ENCODE results near the gene RAD51D.
"Not testable (repeated sequence)": the region's sequence is repeated elsewhere in the genome, so short reads cannot be mapped to it uniquely, and the experiment has no call there.

Gene RAD51D

DNA sequence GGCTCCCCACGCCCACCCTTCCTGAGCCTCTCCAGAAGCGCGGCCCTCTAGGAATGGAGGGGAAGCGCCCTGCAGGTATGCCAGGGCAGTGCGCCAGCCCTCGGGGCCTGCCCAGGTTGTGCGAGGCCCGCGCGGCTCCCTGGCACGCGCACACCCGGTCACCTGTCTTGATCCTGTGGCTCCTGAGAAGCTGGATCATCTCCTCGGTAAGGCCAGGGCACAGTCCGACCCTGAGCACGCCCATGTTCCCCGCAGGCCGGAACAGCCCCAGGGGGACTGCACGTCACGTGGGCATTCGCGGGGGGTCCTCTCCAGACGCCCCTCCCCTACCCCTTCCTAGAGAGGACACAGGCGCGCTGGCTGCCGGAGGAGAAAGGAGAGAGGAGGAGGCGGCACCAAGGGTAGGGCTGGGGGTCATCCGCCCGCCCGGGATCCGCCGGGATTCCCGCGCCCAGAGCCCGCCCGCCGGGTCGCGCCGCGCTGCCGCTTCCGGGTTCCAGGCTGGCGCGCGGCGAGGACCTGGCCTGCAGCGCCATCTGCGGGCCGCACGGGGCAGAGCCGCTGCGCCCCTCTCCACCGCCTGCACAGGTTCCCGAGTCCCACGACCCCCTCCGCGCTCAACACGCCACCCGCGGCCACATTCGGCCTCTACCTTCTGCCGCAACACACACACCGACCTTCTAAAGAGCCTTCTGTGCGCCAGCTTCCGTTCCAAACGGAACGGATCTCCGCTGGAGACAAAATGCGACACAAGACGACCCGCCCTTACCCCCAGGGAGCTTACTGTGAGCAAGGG is at the start of gene RAD51D:
Gene RAD51D (minus strand): TSS at position 491 of the 796 bp plus-strand sequence. CDS start 247 bp downstream, at position 244.
- peak; percentile 92 for DNase-seq

DNA sequence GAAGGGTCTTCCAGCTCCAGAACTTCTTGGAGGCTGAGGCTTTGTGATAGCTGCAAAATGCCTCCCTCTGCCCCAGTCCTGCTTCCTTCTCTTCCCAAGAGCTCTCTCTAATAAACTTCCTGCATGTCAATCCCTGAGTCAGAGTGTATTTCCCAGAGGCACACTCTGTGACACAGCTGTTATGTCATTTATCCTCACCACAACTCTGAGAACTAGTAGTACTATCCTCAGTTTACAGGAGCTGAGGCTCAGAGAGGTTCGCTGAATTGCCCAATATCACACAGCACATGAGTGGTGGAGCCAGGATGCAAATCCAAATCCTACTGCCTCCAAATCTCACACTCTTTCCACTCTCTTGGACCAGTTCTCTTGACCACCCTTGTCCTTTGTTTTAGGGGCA is 48.0 kb upstream of the RAD51D start:
- no peak for DNase-seq

DNA sequence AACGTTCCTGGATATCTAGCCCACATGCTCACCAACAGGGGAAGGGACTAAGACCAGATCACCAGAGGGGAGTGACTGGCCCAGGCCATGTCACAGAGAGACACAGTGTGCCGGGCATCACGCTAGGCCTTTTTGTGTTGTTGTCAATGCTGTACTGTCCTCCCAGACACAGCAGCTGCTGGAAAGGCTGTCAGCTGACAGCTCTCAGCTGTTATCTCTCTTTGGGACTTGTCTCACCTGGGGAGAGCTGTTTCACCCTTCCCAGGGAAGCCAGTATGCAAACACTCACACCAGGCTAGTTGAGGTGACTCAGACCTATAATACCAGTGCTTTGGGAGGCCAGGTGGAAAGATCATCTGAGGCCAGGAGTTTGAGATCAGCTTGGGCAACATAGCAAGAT is 47.4 kb upstream of the RAD51D start:
- no peak for DNase-seq

DNA sequence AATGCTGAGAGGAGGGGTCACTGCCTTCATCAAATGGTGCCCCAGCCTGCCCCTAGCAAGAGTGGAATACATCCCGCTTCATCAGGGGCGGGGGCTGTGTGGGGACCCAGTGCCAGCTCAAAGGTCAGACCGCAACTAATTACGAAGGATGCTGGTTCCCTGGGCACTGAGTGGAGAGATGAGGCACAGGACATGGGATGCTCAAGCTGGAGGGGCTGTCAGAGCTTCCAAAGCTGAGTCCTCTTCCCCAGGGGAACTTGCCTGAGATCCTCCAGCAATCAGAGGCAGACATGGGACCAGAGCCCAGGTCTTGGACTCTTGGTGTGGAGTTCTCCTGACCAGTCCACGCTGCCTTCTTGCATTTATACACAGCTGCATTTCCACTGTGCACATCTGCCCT is 46.9 kb upstream of the RAD51D start:
- DNase-seq: no peak

DNA sequence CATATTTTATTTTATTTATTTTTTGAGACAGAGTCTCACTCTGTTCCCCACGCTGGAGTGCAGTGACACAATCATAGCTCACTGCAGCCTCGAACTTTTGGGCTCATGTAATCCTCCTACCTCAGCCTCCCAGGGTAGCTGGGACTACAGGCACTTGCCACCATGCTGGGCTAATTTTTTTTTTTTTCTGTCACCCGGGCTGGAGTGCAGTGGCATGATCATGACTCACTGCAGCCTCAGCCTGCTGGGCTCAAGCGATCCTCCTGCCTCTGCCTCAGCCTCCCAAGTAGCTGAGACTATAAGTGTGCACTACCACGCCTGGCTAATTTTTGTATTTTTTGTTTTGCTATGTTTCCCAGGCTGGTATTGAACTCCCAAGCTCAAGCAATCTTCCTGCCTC is 45.1 kb upstream of the RAD51D start:
- DNase-seq: no peak

DNA sequence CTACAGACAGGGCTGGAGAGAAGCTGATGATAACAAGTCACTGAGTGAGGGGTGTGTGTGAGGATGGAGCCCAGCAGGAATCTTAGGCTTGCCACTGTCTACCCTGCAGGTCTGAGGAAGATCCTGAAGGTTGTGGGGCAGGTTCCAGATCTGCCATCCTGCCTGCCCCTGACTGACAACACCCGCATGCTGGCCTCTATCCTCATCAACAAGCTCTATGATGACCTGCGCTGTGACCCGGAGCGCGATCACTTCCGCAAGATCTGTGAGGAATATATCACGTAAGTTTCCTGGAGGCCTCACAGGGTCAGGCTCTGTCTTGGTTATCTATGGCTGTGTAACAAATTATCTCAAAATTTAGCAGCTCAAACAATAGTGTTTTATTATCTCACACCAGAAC is 44.2 kb upstream of the RAD51D start:
- no peak for DNase-seq

DNA sequence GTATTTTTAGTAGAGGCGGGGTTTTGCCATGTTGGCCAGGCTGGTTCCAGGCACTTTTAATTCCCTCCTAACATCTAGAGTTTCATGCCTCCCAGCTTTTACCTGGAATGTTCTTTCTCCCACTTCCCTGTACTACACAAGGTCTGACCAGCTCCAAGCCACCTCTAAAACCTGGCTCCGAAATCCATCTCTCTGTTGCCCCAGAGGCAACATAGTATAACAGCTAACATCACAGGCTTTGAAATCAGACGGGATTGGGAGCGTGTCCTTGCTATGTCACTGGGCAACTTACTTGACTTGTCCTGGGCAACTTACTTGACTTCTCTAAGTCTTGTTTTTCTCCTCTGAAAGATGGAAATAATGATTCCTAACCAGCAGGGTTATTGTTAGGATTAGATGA is 43.1 kb upstream of the RAD51D start:
- no peak for DNase-seq

DNA sequence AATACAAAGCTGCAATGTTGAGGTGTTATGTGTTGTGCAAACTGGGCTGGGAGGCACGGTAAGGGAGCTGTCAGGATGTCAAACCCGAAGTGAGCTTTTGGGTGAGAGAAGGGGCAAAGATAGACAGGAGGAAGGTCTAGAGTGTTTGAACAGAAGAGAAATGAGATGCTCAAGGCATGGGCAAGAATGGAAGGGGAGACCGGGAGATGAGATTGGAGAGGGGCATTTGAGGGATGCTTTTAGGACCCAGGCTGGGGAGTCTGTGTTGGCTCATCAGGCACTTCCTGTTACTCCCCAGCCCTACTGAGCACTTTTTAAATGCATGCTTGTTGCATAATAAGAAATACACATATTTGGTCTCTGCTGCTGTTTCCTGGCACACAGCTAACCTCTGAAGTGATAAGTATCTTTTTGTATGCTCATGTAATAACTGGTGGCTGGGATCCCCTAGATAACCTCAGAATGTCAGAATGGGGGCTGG is 41.7 kb upstream of the RAD51D start:
- DNase-seq: peak; percentile 61

DNA sequence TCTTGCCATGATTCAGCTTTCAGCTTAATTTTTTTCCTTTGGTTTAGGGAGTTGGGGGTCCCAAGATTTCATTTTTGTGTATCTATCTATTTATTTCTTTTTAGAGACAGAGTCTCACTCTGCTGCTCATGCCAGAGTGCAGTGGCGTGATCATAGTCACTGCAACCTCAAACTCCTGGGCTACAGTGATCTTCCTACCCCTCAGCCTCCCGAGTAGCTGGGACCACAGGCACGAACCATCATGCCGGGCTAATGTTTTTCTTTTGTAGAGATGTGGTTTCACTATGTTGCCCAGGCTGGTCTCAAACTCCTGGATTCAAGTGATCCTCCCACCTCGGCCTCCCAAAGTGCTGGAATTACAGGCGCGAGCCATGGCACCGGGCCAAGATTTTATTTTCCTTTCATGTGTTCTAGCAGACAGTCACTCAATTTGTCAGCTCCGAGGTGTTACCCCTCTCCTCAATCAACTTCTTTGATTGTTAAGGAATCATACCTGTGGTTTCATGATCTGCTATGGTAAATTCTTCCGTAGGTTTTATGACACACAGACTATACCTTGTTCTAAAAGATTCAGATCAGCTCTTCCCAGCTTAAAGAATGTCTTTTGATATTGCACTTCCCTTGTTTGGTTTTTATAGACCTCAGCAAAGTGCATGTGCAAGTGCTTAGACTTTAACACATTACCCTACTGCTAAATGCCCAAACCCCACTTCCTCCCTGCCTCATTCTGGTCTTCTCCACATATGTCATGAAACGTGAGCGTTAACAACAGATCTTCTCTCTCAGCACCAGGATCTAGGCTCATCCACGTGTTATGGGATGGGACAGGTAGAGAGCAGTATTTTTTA is 40.9 kb upstream of the RAD51D start:
- peak; percentile 68 for DNase-seq

DNA sequence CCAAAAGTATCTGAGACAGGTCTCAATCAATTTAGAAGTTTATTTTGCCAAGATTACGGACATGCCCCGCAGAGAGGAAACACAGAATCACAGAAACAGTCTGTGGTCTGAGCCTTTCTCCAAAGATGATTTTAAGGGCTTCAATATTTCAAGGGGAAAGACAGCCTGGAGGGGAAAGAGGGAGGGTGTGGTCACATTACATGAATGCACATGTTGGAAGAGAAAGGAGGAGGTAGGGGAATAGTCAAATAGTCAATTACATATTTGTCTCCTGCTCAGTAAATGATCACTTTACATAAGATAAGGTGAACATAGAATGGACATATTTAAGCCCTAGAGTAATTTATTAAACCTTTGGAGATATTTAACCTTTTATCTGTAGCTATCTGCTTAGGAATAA is 40.3 kb upstream of the RAD51D start:
- DNase-seq: peak; percentile 14

DNA sequence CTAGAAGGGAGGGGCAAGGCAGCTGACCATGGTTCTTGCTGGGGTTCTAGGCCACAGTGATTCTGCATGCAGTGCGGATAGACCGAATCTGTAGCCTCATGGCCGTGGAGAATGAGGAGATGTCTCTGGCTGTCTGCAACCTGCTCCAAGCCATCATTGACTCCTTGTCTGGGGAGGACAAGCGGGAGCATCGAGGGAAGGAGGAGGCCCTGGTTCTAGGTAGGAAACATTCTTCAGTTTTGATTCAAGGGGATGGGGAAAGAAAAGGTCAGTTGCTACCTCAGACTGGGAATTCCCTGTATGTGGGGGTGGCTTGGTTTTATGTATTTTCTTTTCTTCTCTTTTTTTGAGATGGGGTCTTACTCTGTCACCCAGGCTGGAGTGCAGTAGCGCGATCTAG is 35.6 kb upstream of the RAD51D start:
- no peak for DNase-seq

DNA sequence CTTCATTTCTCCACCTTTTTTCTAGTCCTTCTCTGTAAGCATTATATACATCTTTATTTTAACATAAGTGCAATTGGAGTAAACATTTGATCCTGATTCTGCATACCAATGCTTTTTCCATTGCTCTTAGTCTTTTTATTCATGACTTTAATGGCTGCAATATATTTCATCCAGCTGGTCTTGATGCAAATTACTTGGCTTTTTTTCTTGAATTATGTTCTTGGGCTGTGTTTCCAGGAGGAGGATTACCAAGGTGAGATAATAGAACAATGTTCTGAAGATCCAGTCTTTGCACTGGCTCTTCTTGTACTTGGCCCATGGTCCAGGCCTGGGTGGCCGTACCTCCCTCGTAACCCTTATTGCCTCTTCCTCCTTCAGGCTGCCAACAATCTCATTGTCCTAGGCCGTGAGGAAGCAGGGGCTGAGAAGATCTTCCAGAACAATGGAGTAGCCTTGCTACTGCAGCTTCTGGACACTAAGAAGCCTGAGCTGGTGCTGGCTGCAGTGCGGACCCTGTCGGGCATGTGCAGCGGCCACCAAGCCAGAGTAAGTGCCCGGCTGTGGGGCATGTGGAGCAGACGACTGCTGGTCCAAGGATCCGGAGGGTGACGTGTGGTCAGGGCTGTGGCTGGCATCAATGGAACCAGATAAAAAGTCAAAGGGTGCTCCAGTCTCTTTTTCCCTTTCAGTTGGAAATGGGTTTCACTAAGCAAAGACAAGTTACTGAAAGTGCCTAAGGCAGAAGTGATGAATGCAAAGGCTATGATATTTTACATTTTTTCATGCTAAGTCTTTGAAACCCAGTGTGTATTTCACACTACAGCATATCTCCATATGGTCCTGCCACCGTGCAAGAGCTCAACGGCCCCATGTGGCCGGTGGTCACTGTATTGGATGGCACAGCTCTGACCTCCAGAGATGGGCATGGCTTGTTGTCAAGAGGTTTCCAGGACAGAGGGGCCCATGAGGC is 34.8 kb upstream of the RAD51D start:
- DNase-seq: no peak

DNA sequence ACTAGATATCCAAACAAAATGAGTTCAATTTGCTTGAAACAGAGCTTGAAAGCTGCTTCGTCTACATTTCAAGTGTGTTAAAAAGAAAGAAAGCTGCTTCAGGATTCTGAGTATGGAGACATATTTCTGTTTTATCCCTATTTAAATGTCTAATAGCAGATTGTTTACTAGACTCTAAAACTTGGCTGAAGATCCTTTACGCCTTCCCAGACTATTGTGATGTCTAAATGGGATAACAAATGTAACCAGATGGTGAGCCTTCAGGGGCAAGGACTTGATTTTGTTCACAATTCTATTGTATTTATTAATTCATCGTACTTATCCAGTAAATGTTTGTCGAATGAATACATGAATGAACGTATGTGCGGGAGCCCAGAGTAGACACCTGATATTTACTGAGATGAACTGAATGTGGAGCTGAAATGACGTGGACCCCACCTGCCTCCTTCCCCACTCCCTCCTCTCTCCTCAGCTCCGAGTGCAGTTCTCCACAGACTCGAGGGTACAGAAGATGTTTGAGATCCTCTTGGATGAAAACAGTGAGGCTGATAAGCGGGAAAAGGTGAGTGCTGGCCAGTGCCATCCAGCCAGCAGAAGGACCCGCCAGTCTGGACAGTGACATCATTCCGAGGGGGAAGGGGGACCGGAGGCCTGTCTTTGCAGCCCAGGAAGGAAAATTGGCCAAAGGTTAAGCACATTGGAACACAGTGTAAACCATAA is 32.9 kb upstream of the RAD51D start:
- no peak for DNase-seq

DNA sequence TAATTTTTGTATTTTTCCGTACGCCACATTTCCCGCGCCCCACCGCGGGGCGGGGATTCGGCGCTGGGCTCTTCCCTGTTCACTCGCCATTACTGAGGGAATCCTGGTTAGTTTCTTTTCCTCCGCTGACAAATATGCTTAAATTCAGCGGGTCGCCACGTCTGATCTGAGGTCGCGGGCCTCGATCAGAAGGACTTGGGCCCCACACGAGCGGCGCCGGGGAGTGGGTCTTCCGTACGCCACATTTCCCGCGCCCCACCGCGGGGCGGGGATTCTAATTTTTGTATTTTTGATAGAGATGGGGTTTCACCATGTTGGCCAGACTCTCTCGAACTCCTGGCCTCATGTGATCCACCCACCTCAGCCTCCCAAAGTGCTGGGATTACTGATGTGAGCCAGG is 31.4 kb upstream of the RAD51D start:
- DNase-seq: not testable (repeated sequence)

DNA sequence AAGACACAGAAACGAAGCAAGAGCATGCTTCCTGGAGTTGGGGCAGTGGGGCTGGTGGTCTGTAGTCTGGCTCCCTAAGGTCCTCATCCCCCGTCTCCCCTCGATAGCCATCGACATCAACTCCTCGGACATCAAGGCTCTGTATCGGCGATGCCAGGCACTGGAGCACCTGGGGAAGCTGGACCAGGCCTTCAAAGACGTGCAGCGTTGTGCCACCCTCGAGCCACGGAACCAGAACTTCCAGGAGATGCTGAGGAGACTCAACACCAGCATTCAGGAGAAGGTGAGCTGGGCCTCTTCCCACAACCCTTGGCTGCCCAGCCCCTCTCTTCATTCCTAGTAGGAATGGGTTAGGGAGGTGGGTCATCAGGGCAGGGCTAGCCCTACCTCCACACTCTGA is 30.3 kb upstream of the RAD51D start:
- DNase-seq: no peak

DNA sequence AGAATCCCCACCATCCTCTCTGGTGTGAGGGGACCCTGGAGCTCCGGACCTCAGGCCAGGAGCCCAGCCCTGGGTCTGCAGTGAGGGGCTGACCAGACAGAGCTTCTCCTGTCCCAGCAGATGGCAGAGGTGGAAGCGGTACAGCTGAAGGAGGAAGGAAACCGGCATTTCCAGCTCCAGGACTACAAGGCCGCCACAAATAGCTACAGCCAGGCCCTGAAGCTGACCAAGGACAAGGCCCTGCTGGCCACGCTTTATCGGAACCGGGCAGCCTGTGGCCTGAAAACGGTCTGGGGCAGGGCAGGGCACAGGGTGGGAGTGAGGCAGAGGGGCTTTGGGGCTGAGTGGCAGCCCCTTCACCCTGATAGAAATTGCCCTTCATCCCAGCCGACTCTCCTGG is 28.5 kb upstream of the RAD51D start:
- DNase-seq: no peak

DNA sequence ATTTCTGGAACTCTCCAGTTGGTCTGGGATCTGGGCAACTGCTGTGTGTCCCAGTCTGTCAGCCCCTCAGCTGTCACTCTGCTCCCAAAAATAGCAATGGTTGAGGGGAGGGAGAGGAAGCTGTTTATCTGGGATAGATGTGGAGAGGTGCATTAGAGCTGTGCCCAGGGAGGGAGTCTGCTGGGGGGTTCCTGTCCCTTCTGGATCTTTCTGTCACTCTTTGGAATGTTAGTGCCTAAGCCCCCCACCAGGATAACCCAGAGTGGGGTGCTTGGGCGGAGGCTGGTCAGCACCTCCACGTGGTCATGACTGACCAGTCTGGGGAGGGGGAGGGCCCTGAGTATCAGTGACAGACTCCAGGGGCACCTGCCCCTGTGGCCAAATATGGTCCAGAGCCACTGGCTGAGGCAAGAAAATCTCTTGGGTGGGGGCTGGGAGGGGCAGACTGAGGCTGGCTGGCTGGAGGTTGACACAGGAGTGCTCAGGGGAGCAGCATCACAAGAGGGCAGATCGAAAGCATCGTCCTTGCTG is 27.8 kb upstream of the RAD51D start, which contains the start of gene UNC45B:
Gene UNC45B (plus strand): TSS at position 443 of the 531 bp plus-strand sequence. CDS start 447 bp downstream, outside the sequence.
- no peak for DNase-seq

DNA sequence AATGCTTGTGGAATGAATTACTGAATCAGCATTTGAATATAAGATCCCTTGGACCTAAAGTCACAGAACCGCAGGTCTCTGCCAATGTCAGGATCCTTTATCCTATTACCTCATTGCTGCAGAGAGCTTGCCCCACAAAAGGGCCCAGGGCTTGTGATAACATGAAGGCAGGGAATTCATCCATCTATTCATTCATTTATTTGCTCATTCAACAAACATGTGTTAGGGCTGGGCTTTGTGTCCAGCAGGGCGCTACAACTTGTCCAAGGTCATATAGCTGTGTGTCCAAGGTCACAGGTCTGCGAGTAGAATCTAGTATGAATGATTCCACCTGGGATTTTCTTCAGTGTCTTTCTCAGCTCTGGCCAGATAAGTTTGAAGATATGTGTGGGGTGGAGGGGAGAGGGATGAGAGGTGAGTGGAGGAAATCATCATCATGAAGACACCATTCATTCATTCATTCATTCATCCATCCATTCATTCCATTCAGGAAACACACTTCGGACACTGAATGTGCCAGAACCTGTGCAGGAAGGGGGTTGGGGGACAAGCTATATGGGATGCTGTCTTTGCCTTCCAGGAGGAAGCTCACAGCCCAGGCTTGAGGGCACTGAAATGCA is 26.7 kb upstream of the RAD51D start:
- no peak for DNase-seq

DNA sequence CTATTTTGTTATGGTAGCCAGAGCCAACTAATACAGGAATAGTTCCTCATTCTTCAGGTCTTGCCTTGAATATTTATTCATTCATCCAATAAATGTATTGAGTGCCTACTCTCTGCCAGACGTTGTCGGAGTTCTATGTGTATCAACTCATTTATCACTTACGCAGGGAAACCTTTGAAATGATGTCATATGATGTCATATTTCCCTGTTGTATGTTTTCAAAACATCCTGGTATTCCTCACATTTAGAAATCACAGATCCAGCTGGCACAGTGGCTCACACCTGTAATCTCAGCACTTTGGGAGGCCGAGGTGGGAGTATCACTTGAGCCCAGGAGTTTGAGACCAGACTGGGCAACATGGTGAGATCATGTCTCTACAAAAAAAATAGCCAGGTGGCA is 25.2 kb upstream of the RAD51D start:
- no peak for DNase-seq

DNA sequence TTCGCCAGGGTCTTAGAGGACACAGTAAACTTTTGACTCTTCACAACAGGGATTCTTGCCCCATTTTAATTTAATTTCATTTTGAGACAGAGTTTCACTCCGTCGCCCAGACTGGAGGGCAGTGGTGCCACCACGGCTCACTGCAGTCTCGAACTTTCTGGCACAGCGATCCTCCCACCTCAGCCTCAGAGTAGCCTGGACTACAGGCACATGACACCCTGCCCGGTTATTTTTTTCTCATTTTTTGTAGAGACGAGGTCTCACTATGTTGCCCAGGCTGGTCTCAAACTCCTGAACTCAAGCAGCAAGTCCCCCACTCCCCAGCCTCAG is 22.8 kb upstream of the RAD51D start:
- no peak for DNase-seq

Measured in activated effector memory CD4-positive, alpha-beta T cell treated with anti-CD3 and anti-CD28 coated beads, Interleukin-2, amount 50 U/mL, for 16 hours (primary cell).